Dermis microvascular lymphatic vessel endothelial cell (primary cell): ENCODE measurements around the gene PAQR4. TPM values are rescaled to one million over a fixed set of nuclear protein-coding genes. Genes with fewer than 3 reads are reported as not detected.

ENCODE experiments used
- DNase-seq, 2 donors: peaks; one replicate each; pipeline versions ENCODE4 v3.0.0 to v3.0.0-alpha.2; 2010; ENCODE audit warnings: low read depth in 2 of 2
- total RNA-seq: library from RNA; depleted of rRNA; stranded (reverse); fragments of >200 nt; gene quantifications from 2 replicates; pipeline ENCODE4 v1.2.1, GENCODE V29; 2014

PAQR4 gene
- total RNA-seq, 1 donor from 2014 or later = 7.4 TPM

- DNase-seq = no peak
Measured at GRCh38 chr16:3004319-3004718, 35.2 kb downstream of the PAQR4 start.

GRCh38 chr16:3004781-3005284, 35.7 kb downstream of the PAQR4 start:
- no peak for DNase-seq

- DNase-seq = no peak
Measured at GRCh38 chr16:3007059-3007956, 38.2 kb downstream of the PAQR4 start.

GRCh38 chr16:3007957-3008689, 39.0 kb downstream of the PAQR4 start:
- DNase-seq = peak in 1 of 2 donors; percentile 29

GRCh38 chr16:3008690-3009037, 39.5 kb downstream of the PAQR4 start:
- DNase-seq = no peak

GRCh38 chr16:3009568-3010390, 40.6 kb downstream of the PAQR4 start:
- no peak for DNase-seq

- no peak for DNase-seq
Measured at GRCh38 chr16:3010510-3010909, 41.4 kb downstream of the PAQR4 start.

GRCh38 chr16:3012246-3012645, 43.1 kb downstream of the PAQR4 start:
- no peak for DNase-seq

- no peak for DNase-seq
Measured at GRCh38 chr16:3012828-3013420, 43.8 kb downstream of the PAQR4 start, which contains the start of gene CLDN9. TSS of gene CLDN9 (plus strand) at chr16:3012923. CDS start at chr16:3013363, 440 bp downstream.

GRCh38 chr16:3013491-3013951, 44.4 kb downstream of the PAQR4 start:
- no peak for DNase-seq

GRCh38 chr16:3013998-3014690, 45.0 kb downstream of the PAQR4 start:
- DNase-seq = no peak

GRCh38 chr16:3014971-3015370, 45.8 kb downstream of the PAQR4 start:
- DNase-seq = no peak

- DNase-seq = no peak
Measured at GRCh38 chr16:3015865-3016521, 46.8 kb downstream of the PAQR4 start.

- no peak for DNase-seq
Measured at GRCh38 chr16:3017344-3017743, 48.2 kb downstream of the PAQR4 start.

GRCh38 chr16:3017794-3018506, 48.8 kb downstream of the PAQR4 start, which contains the start of gene CLDN6:
TSS of gene CLDN6 (minus strand) at chr16:3018183. CDS start at chr16:3016021, 2,162 bp downstream.
- peak in 1 of 2 donors; percentile 31 for DNase-seq

- DNase-seq = no peak
Measured at GRCh38 chr16:3019594-3020246, 50.6 kb downstream of the PAQR4 start.

- DNase-seq = peak in 1 of 2 donors; percentile 81
Measured at GRCh38 chr16:3020247-3020603, 51.1 kb downstream of the PAQR4 start, which contains the start of gene TNFRSF12A. TSS of gene TNFRSF12A (plus strand) at chr16:3020368. CDS start at chr16:3020398, 30 bp downstream.
